H9 (cell line): ENCODE results near the gene EP300. TPM values are rescaled to one million over a fixed set of nuclear protein-coding genes. Genes with fewer than 3 reads are reported as not detected.
"Not testable (repeated sequence)": the region's sequence is repeated elsewhere in the genome, so short reads cannot be mapped to it uniquely, and the experiment has no call there.

Source experiments
- DNase-seq: peaks from one replicate; pipeline ENCODE4 v3.0.0-alpha.2; 2017
- H2AFZ ChIP-seq: one replicate; pipeline ENCODE4 v1.6.1; 2013; ENCODE audit warnings: mild to moderate bottlenecking, low read length, control low read depth, moderate library complexity
- H2AK5ac ChIP-seq: 2 replicates; pipeline ENCODE4 v1.6.1; 2013; ENCODE audit warnings: low read length, control low read depth, mixed read lengths; ENCODE audit not compliant: insufficient read length
- H2BK120ac ChIP-seq: one replicate; pipeline ENCODE4 v1.6.1; 2013; ENCODE audit warnings: low read depth, mild to moderate bottlenecking, low read length, control low read depth, inconsistent platforms; ENCODE audit not compliant: poor library complexity, severe bottlenecking
- H2BK12ac ChIP-seq: 2 replicates; pipeline ENCODE4 v1.6.1; 2013; ENCODE audit warnings: low read length, control low read depth, mixed read lengths, low read depth; ENCODE audit not compliant: insufficient read length
- H2BK15ac ChIP-seq: 2 replicates; pipeline ENCODE4 v1.6.1; 2013; ENCODE audit warnings: low read depth, low read length, control low read depth
- H2BK20ac ChIP-seq: one replicate; pipeline ENCODE4 v1.6.1; 2013; ENCODE audit warnings: low read depth, mild to moderate bottlenecking, low read length, control low read depth, inconsistent platforms; ENCODE audit not compliant: poor library complexity, severe bottlenecking
- H2BK5ac ChIP-seq: 2 replicates; pipeline ENCODE4 v1.6.1; 2013; ENCODE audit warnings: low read length, control low read depth, mixed read lengths; ENCODE audit not compliant: insufficient read length
- H3K14ac ChIP-seq: 2 replicates; pipeline ENCODE4 v1.6.1; 2013; ENCODE audit warnings: low read length, control low read depth; ENCODE audit not compliant: insufficient read depth
- H3K18ac ChIP-seq: 2 replicates; pipeline ENCODE4 v1.6.1; 2013; ENCODE audit warnings: low read depth, mild to moderate bottlenecking, mixed read lengths, low read length, control low read depth; ENCODE audit not compliant: insufficient read length
- H3K23ac ChIP-seq: 2 replicates; pipeline ENCODE4 v1.6.1; 2013; ENCODE audit warnings: low read length, control low read depth, mixed read lengths, low read depth; ENCODE audit not compliant: insufficient read length
- H3K23me2 ChIP-seq: 2 replicates; pipeline ENCODE4 v1.6.1; 2013; ENCODE audit warnings: low read depth, mild to moderate bottlenecking, mixed read lengths, low read length, control low read depth; ENCODE audit not compliant: insufficient read length, poor library complexity, severe bottlenecking
- H3K27ac ChIP-seq: 2 replicates; pipeline ENCODE4 v1.5.1; 2013; ENCODE audit warnings: low read length, control low read depth, mixed read lengths, low read depth; ENCODE audit not compliant: insufficient read length
- H3K27me3 ChIP-seq: 2 replicates; pipeline ENCODE4 v1.6.1; 2013; ENCODE audit warnings: low read length, control low read depth, inconsistent platforms; ENCODE audit not compliant: insufficient read depth
- H3K4ac ChIP-seq: 2 replicates; pipeline ENCODE4 v1.6.1; 2013; ENCODE audit warnings: low read depth, mild to moderate bottlenecking, control low read depth, inconsistent platforms, low read length, moderate library complexity
- H3K4me1 ChIP-seq: 2 replicates; pipeline ENCODE4 v1.6.1; 2013; ENCODE audit warnings: low read length, control low read depth, inconsistent platforms; ENCODE audit not compliant: insufficient read depth
- H3K4me2 ChIP-seq: 2 replicates; pipeline ENCODE4 v1.6.1; 2013; ENCODE audit warnings: low read length, control low read depth, mixed read lengths; ENCODE audit not compliant: insufficient read length, insufficient read depth
- H3K56ac ChIP-seq: 2 replicates; pipeline ENCODE4 v1.6.1; 2013; ENCODE audit warnings: low read depth, mild to moderate bottlenecking, mixed read lengths, low read length, control low read depth; ENCODE audit not compliant: insufficient read length
- H3K79me1 ChIP-seq: 2 replicates; pipeline ENCODE4 v1.6.1; 2013; ENCODE audit warnings: low read depth, mild to moderate bottlenecking, moderate library complexity, low read length, control low read depth, inconsistent platforms; ENCODE audit not compliant: insufficient read depth, poor library complexity, severe bottlenecking
- H3K79me2 ChIP-seq: 2 replicates; pipeline ENCODE4 v1.6.1; 2013; ENCODE audit warnings: low read length, control low read depth, inconsistent platforms; ENCODE audit not compliant: insufficient read depth
- H3K9ac ChIP-seq: 2 replicates; pipeline ENCODE4 v1.6.1; 2013; ENCODE audit warnings: low read length, control low read depth, mixed read lengths; ENCODE audit not compliant: insufficient read length; ENCODE audit errors: extremely low read depth
- H3K9me3 ChIP-seq: one replicate; pipeline ENCODE4 v1.6.1; 2013; ENCODE audit warnings: low read depth, low read length, inconsistent platforms; ENCODE audit not compliant: control insufficient read depth
- H3T11ph ChIP-seq: one replicate; pipeline ENCODE4 v1.6.1; 2013; ENCODE audit warnings: mild to moderate bottlenecking, low read length, control low read depth, inconsistent platforms
- H4K20me1 ChIP-seq: one replicate; pipeline ENCODE4 v1.6.1; 2013; ENCODE audit not compliant: control insufficient read depth, insufficient read length, insufficient read depth
- H4K5ac ChIP-seq: 2 replicates; pipeline ENCODE4 v1.6.1; 2013; ENCODE audit warnings: low read depth, mild to moderate bottlenecking, mixed read lengths, low read length, control low read depth; ENCODE audit not compliant: insufficient read length
- H4K8ac ChIP-seq: replicated peaks from 2 replicates; pipeline ENCODE4 v1.6.1; 2013; ENCODE audit warnings: low read length, control low read depth, mixed read lengths, low read depth; ENCODE audit not compliant: insufficient read length
- H4K91ac ChIP-seq: 2 replicates; pipeline ENCODE4 v1.6.1; 2013; ENCODE audit warnings: low read depth, mild to moderate bottlenecking, moderate library complexity, mixed read lengths, low read length, control low read depth; ENCODE audit not compliant: insufficient read length
- H3K27ac Mint-ChIP-seq, 3 experiments: 2 replicates in 2 of 3; 3 replicates in 1 of 3; pipeline ENCODE4 v1.8.0; 2020 to 2021; ENCODE audit warnings: mixed read lengths in 3 of 3, mild to moderate bottlenecking in 1 of 3, moderate library complexity in 1 of 3
- H3K27me3 Mint-ChIP-seq: 2 replicates; pipeline ENCODE4 v1.8.0; 2021; ENCODE audit warnings: low read depth, mild to moderate bottlenecking, moderate library complexity, mixed read lengths
- H3K36me3 Mint-ChIP-seq, 3 experiments: 2 replicates in 2 of 3; 3 replicates in 1 of 3; pipeline ENCODE4 v1.8.0; 2020 to 2021; ENCODE audit warnings: low read depth in 3 of 3, mixed read lengths in 3 of 3; ENCODE audit not compliant: insufficient read depth in 1 of 3
- H3K4me1 Mint-ChIP-seq, 2 experiments: 2 replicates each; pipeline ENCODE4 v1.8.0; 2020; ENCODE audit warnings: mixed read lengths in 2 of 2
- H3K4me3 Mint-ChIP-seq, 2 experiments: 2 replicates in 1 of 2; 3 replicates in 1 of 2; pipeline ENCODE4 v1.8.0; 2020 to 2021; ENCODE audit warnings: mild to moderate bottlenecking in 2 of 2, mixed read lengths in 2 of 2, moderate library complexity in 1 of 2
- H3K9me3 Mint-ChIP-seq, 2 experiments: 2 replicates in 1 of 2; 3 replicates in 1 of 2; pipeline ENCODE4 v1.8.0; 2020; ENCODE audit warnings: mild to moderate bottlenecking in 2 of 2, mixed read lengths in 2 of 2, moderate library complexity in 1 of 2
- CTCF ChIP-seq: fragments of 200-600 bp; sonication (generic); conservative IDR thresholded peaks from 3 replicates; pipeline ENCODE4 v1.8.0; 2021; ENCODE audit warnings: antibody characterized with exemption, mild to moderate bottlenecking
- WGBS: extraction: QIAGEN DNeasy Blood & Tissue Kit; methylation state at CpG from one replicate; pipeline ENCODE4 v1.1.7; 2013; ENCODE audit warnings: missing lambda C conversion rate, low lambda C conversion rate, mixed read lengths; ENCODE audit not compliant: insufficient read length; ENCODE audit errors: extremely low coverage; 5-methylcytosine and 5-hydroxymethylcytosine counted together
- total RNA-seq: library from RNA; stranded (reverse); gene quantifications from 2 replicates; pipeline ENCODE4 v1.2.1, GENCODE V29; 2021

EP300 gene
- total RNA-seq, 1 experiment from 2014 or later: 136 TPM

- no peak overlapping the region for H2BK5ac ChIP-seq
- H3K4ac ChIP-seq: no peak overlapping the region
- H2AK5ac ChIP-seq: no peak overlapping the region
- no CpG with 5 or more reads among the region's 10 CpGs for WGBS
- H3K9ac ChIP-seq: no peak overlapping the region
- H2BK120ac ChIP-seq: no peak overlapping the region
- no peak for DNase-seq
- H2AFZ ChIP-seq: no peak overlapping the region
- H4K20me1 ChIP-seq: no peaks in the 10 kb centered on the region
- H3K27ac ChIP-seq: no peak overlapping the region
- H3K27ac Mint-ChIP-seq: no peak overlapping the region
- no peak overlapping the region for H4K8ac ChIP-seq
- no peak overlapping the region for H3K56ac ChIP-seq
- H3K79me1 ChIP-seq: no peaks in the 10 kb centered on the region
- H3K27me3 Mint-ChIP-seq: no peaks in the 10 kb centered on the region
- no peak overlapping the region for H3K4me2 ChIP-seq
- no peak overlapping the region for H2BK12ac ChIP-seq
- no peak overlapping the region for H3K4me3 Mint-ChIP-seq
- no peak overlapping the region for H2BK15ac ChIP-seq
- H3K23me2 ChIP-seq: no peaks in the 10 kb centered on the region
- no peak overlapping the region for H4K91ac ChIP-seq
- no peak overlapping the region for H3K18ac ChIP-seq
- H3K4me1 ChIP-seq: no peaks in the 10 kb centered on the region
- no peak overlapping the region for H3K14ac ChIP-seq
- peaks cover 64 to 96% (median 93%) of the 10 kb centered on the region in 3 experiments; a peak in 6 of 7 replicates for H3K36me3 Mint-ChIP-seq
- no peak overlapping the region for H3K23ac ChIP-seq
- H3T11ph ChIP-seq: no peak overlapping the region
- no peaks in the 10 kb centered on the region for H3K9me3 ChIP-seq
- no peaks in the 10 kb centered on the region for H3K27me3 ChIP-seq
- no peak for TF ChIP-seq CTCF
- H4K5ac ChIP-seq: no peak overlapping the region
- no peaks in the 10 kb centered on the region for H3K9me3 Mint-ChIP-seq
- H3K4me1 Mint-ChIP-seq: no peaks in the 10 kb centered on the region
- no peak overlapping the region for H2BK20ac ChIP-seq
- H3K79me2 ChIP-seq: no peaks in the 10 kb centered on the region
Observed at GRCh38 chr22:41140365-41140957, 48.1 kb downstream of the EP300 start.

- not testable (repeated sequence) for H3K4me2 ChIP-seq, H2AFZ ChIP-seq, H3K23ac ChIP-seq, H3K4me3 Mint-ChIP-seq, H2BK5ac ChIP-seq, H3K9ac ChIP-seq, H3K23me2 ChIP-seq, H3K14ac ChIP-seq, H3T11ph ChIP-seq, H2BK12ac ChIP-seq, H3K4ac ChIP-seq, H3K27ac ChIP-seq, H3K79me2 ChIP-seq, H2BK15ac ChIP-seq, H3K4me1 Mint-ChIP-seq, H3K18ac ChIP-seq, H4K5ac ChIP-seq, H3K27me3 ChIP-seq, H2AK5ac ChIP-seq, H3K4me1 ChIP-seq, H2BK120ac ChIP-seq, H3K27ac Mint-ChIP-seq, H3K9me3 Mint-ChIP-seq, DNase-seq, H3K9me3 ChIP-seq, H4K91ac ChIP-seq, H3K27me3 Mint-ChIP-seq, H3K56ac ChIP-seq, H2BK20ac ChIP-seq, H4K20me1 ChIP-seq, H3K79me1 ChIP-seq, H4K8ac ChIP-seq
- no CpG with 5 or more reads among the region's 6 CpGs for WGBS
- H3K36me3 Mint-ChIP-seq: peaks cover 63 to 94% (median 91%) of the 10 kb centered on the region in 3 experiments
Observed at GRCh38 chr22:41145921-41146320, 53.5 kb downstream of the EP300 start.
